Thoracic aorta (tissue), 2 donors: ENCODE data around the gene NUDT1. TPM values are rescaled to one million over a fixed set of nuclear protein-coding genes. Genes with fewer than 3 reads are reported as not detected.

Source experiments
- ATAC-seq: fragments of 150-250 bp; one replicate; pipeline ENCODE4 v1.8.0; 2017; ENCODE audit warnings: low read depth; ENCODE audit not compliant: insufficient number of reproducible peaks, low FRiP score
- DNase-seq: peaks from one replicate; pipeline ENCODE4 v3.0.0-alpha.2; 2020; ENCODE audit warnings: low spot score
- H3K27ac ChIP-seq, 2 donors: fragments of 200-600 bp; sonication (generic); 1 replicate in 1 of 2; 2 replicates in 1 of 2; pipeline ENCODE4 v1.5.1; 2016; ENCODE audit warnings: mild to moderate bottlenecking in 2 of 2, moderate library complexity in 2 of 2
- H3K27me3 ChIP-seq: fragments of 200-600 bp; sonication (generic); replicated peaks from 2 replicates; pipeline ENCODE4 v1.6.0; 2016; ENCODE audit warnings: mild to moderate bottlenecking; ENCODE audit not compliant: insufficient read depth
- H3K36me3 ChIP-seq: fragments of 200-600 bp; sonication (generic); one replicate; pipeline ENCODE4 v1.5.1; 2016
- H3K4me1 ChIP-seq, 2 donors: fragments of 200-600 bp; sonication (generic); 1 replicate in 1 of 2; 2 replicates in 1 of 2; pipeline versions ENCODE4 v1.5.1 to v1.6.0; 2016; ENCODE audit warnings: low read depth in 2 of 2, mild to moderate bottlenecking in 1 of 2; ENCODE audit not compliant: control insufficient read depth in 1 of 2
- H3K4me3 ChIP-seq: fragments of 200-600 bp; sonication (generic); 2 replicates; pipeline ENCODE4 v1.5.1; 2016; ENCODE audit warnings: mild to moderate bottlenecking
- H3K9me3 ChIP-seq: fragments of 200-600 bp; sonication (generic); 2 replicates; pipeline ENCODE4 v1.5.1; 2016
- total RNA-seq, 2 donors: library from RNA; depleted of rRNA; stranded (reverse); fragments of >200 nt; gene quantifications; one replicate each; pipeline versions ENCODE4 v1.1.0 to v1.2.3, GENCODE V29; 2016
- TF ChIP-seq, protein P1 (sequence below): fragments of 200-600 bp; sonication (generic); IDR thresholded peaks from one replicate; pipeline ENCODE4 v1.5.1; 2019; ENCODE audit warnings: antibody characterized with exemption

Gene NUDT1
- total RNA-seq, 2 donors from 2014 or later = 9.7 to 15.2 TPM

DNA sequence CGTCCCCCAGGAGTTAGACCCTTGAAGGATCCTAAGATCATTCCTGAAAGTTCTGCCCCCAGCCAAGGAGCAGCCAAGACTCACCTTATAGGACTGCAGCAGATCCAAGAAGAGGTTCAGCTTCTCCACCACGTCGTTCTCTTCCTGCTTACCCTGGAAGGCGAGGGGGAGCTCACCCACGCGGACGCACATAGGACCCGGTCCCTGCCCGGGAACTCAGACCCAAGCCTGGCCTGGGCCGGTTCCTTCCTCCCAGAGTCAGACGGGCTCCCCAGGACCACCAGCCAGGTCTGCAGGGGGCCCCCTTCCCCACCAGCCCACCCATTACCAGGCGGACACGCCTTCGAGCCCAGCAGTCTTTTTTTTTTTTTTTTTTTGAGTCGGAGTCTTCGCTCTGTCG, 15.6 kb downstream of the NUDT1 start:
- H3K4me3 ChIP-seq = no peak overlapping the region
- H3K36me3 ChIP-seq = no peaks in the 10 kb centered on the region
- TF ChIP-seq, protein P1, sequence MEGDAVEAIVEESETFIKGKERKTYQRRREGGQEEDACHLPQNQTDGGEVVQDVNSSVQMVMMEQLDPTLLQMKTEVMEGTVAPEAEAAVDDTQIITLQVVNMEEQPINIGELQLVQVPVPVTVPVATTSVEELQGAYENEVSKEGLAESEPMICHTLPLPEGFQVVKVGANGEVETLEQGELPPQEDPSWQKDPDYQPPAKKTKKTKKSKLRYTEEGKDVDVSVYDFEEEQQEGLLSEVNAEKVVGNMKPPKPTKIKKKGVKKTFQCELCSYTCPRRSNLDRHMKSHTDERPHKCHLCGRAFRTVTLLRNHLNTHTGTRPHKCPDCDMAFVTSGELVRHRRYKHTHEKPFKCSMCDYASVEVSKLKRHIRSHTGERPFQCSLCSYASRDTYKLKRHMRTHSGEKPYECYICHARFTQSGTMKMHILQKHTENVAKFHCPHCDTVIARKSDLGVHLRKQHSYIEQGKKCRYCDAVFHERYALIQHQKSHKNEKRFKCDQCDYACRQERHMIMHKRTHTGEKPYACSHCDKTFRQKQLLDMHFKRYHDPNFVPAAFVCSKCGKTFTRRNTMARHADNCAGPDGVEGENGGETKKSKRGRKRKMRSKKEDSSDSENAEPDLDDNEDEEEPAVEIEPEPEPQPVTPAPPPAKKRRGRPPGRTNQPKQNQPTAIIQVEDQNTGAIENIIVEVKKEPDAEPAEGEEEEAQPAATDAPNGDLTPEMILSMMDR = no peak
- DNase-seq (no peak), ATAC-seq (no peak)
- H3K9me3 ChIP-seq = no peaks in the 10 kb centered on the region
- H3K4me1 ChIP-seq = no peaks in the 10 kb centered on the region
- H3K27me3 ChIP-seq = no peaks in the 10 kb centered on the region
- H3K27ac ChIP-seq = no peak overlapping the region

DNA sequence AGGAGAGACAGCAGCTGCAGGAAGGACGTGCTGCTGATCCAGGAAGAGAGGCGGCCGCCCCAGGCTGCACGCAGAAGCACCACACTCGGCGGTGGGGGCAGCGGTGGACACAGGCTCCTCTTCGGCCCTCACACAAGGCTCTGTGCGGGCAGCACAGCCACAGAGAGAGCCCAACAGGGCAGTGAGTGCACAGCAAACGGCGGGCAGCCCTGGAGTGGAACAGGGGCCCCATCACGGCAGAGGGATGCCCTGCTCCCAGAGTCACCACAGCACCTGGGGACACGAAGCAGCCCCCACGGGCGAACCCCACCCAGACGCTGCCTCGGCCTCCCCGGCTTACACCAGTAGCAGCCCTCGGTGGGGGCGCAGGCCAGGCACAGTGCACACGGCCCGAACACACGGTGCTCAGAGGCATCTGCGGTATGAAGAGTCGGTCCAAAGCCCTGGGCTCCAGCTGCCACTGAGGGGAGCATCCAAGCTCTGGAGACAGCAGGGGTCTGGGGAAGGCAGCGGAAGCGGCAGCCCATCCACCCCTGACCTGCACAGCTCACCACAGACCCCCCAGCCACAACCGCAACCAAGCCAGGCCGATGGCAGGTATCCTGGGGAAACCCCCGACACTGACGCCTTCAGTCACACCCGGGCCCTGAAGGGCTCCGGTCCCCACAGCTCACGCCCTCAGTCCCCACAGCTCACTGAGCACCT, 16.8 kb downstream of the NUDT1 start:
- no peak for DNase-seq
- TF ChIP-seq, protein P1 = no peak

DNA sequence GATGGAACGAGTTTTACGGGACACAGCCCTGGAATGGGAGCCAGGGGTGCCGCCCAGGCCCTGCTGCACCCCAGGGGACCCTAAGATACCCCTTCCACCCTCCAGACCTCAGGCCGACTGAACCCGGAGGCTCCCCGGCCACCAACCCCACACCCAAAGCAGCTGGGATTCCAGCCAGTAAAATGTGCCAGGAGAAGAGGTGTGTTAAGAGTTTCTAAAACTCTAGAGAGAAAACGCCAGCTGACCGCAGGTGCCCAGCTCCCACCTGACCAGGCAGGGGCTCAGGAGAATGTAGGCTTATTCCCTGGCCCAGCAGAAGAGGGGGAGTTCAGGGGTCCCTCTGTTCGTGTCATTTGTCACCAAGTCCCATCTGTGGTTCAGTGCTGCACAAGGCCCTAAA, 17.5 kb downstream of the NUDT1 start:
- no peak for ATAC-seq

More for the DNA sequence above, 16.8 kb downstream of the NUDT1 start:
- Histone ChIP-seq H3K36me3 (peaks cover 8% of the 10 kb centered on the region), H3K27ac (no peak overlapping the region), H3K9me3 (no peaks in the 10 kb centered on the region), H3K4me1 (no peaks in the 10 kb centered on the region), H3K27me3 (no peaks in the 10 kb centered on the region), H3K4me3 (no peak overlapping the region)
- no peak for ATAC-seq

DNA sequence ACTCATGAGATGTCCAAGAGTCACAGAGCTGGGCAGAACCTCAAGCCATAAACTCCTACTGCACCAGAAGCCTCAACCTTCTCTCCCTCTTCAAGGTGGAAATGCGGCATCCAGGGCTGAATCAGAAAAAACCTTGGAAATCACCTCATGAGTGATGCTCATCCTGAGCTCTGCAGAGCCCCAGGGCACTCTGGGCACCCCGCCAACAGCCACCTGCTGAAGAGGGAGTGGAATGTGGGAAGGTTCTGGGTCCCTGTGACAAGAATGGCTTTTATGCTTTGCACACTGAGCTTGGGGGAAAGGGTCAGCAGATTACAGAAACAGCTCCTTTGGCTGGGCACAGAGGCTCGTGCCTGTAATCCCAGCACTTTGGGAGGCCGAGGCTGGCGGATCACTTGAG, 18.8 kb downstream of the NUDT1 start:
- no peaks in the 10 kb centered on the region for H3K9me3 ChIP-seq
- peaks cover 8% of the 10 kb centered on the region for H3K36me3 ChIP-seq
- no peak overlapping the region for H3K4me3 ChIP-seq
- no peaks in the 10 kb centered on the region for H3K4me1 ChIP-seq
- no peak overlapping the region for H3K27ac ChIP-seq
- ATAC-seq (no peak), DNase-seq (no peak)
- TF ChIP-seq, protein P1 = no peak
- no peaks in the 10 kb centered on the region for H3K27me3 ChIP-seq

More for the DNA sequence above, 17.5 kb downstream of the NUDT1 start:
- no peaks in the 10 kb centered on the region for H3K27me3 ChIP-seq
- TF ChIP-seq, protein P1 = no peak
- H3K9me3 ChIP-seq = no peaks in the 10 kb centered on the region
- H3K4me3 ChIP-seq = no peak overlapping the region
- H3K36me3 ChIP-seq = peaks cover 8% of the 10 kb centered on the region
- no peaks in the 10 kb centered on the region for H3K4me1 ChIP-seq
- H3K27ac ChIP-seq = no peak overlapping the region
- DNase-seq = no peak

DNA sequence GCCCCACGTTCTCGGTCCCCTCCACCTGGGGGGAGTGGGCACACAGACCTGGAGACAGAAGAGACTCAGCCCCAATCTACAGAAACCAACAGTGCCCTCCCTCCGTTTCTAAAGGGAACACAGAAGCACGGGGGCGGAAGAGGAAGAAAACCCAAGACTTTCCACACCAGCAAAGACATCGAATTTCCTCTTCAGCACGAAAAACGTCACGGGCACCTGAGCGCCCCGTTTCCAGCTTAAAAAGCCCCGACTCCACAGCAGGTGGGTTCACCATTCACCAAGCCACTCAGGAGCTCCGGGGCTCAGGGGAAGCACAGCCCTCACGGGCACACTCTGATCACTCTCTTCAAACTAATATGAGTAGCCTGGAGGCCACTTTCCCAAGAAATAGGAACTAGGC, 19.6 kb downstream of the NUDT1 start:
- Histone ChIP-seq H3K27me3 (no peaks in the 10 kb centered on the region), H3K9me3 (no peaks in the 10 kb centered on the region), H3K27ac (no peak overlapping the region), H3K4me1 (no peaks in the 10 kb centered on the region), H3K4me3 (no peak overlapping the region), H3K36me3 (peaks cover 8% of the 10 kb centered on the region)
- ATAC-seq = no peak
- no peak for DNase-seq
- TF ChIP-seq, protein P1 = no peak
